GM12878 (cell line): Measurements from ENCODE around the gene RPL31. TPM values are rescaled to one million over a fixed set of nuclear protein-coding genes. Genes with fewer than 3 reads are reported as not detected.

Experiments used
- ATAC-seq: fragments of 200-7000 bp; cut with Tn5 transposase; 3 replicates; pipeline ENCODE4 v1.9.1; 2020; ENCODE audit warnings: mild to moderate bottlenecking, moderate library complexity
- BruUV-seq: library from RNA; stranded (reverse); fragments of 400-500 nt; replicated peaks from 2 replicates; lab custom pipeline; 2021; lab: Mats Ljungman, UMichigan
- CTCF ChIA-PET: fragments of 300-600 bp; sonication (Branson Sonifier 250); formaldehyde crosslinking; extraction: SDS; loops from one replicate; lab custom pipeline; 2021; ENCODE audit warnings: inconsistent platforms; lab: Yijun Ruan, JAX
- POLR2A ChIA-PET: fragments of 350-600 bp; formaldehyde crosslinking; extraction: SDS; loops from one replicate; lab custom pipeline; 2021; ENCODE audit warnings: inconsistent platforms; lab: Charles Lee
- RAD21 ChIA-PET: fragments of 300-600 bp; sonication (Branson Sonifier 250); formaldehyde crosslinking; loops from one replicate; lab custom pipeline; 2023; ENCODE audit warnings: antibody characterized with exemption; ENCODE audit not compliant: unreplicated experiment; lab: Charles Lee
- SMC1A ChIA-PET: fragments of 300-600 bp; sonication (Branson Sonifier 250); formaldehyde crosslinking; loops from one replicate; lab custom pipeline; 2023; ENCODE audit not compliant: unreplicated experiment, uncharacterized antibody; lab: Charles Lee
- DNase-seq: peaks from one replicate; pipeline ENCODE4 v3.0.0-alpha.2; 2011; ENCODE audit warnings: low read depth, low spot score
- FAIRE-seq: peaks from 3 replicates; lab custom pipeline; 2011; peaks lifted over from hg19 to GRCh38; lab: Jason Lieb, UNC
- H2AFZ ChIP-seq: 2 replicates; pipeline ENCODE4 v1.6.0; 2011; ENCODE audit warnings: low read depth, low read length, control low read depth; ENCODE audit not compliant: control insufficient read depth
- H3K27ac ChIP-seq: 2 replicates; pipeline ENCODE4 v1.5.1; 2011; ENCODE audit warnings: control low read depth; ENCODE audit not compliant: control insufficient read depth, insufficient read depth
- H3K27me3 ChIP-seq, 2 experiments: replicated peaks in 1 of 2; 2 replicates each; pipeline versions ENCODE4 v1.6.0 to v1.6.1; 2011; ENCODE audit warnings: low read length in 1 of 2; ENCODE audit not compliant: control insufficient read depth in 2 of 2, insufficient read depth in 2 of 2
- H3K36me3 ChIP-seq, 2 experiments: 2 replicates each; pipeline ENCODE4 v1.5.1; 2011; ENCODE audit warnings: low read length in 1 of 2; ENCODE audit not compliant: control insufficient read depth in 2 of 2, insufficient read depth in 2 of 2
- H3K4me1 ChIP-seq: 2 replicates; pipeline ENCODE4 v1.6.1; 2011; ENCODE audit warnings: mild to moderate bottlenecking, low read length, moderate library complexity, mixed read lengths; ENCODE audit not compliant: control insufficient read depth, insufficient read depth
- H3K4me2 ChIP-seq: 2 replicates; pipeline ENCODE4 v1.6.0; 2011; ENCODE audit warnings: control low read depth; ENCODE audit not compliant: control insufficient read depth, insufficient read depth
- H3K4me3 ChIP-seq: fragments of 200-600 bp; sonication (generic); 2 replicates; pipeline ENCODE4 v1.5.1; 2016
- H3K79me2 ChIP-seq: 2 replicates; pipeline ENCODE4 v1.6.0; 2011; ENCODE audit warnings: low read length; ENCODE audit not compliant: control insufficient read depth, insufficient read depth
- H3K9ac ChIP-seq: 2 replicates; pipeline ENCODE4 v1.8.0; 2011; ENCODE audit warnings: low read length, control low read depth, mixed read lengths; ENCODE audit not compliant: control insufficient read depth, insufficient read depth
- H3K9me3 ChIP-seq: replicated peaks from 3 replicates; pipeline ENCODE4 v1.5.1; 2011; ENCODE audit warnings: mild to moderate bottlenecking, low read length; ENCODE audit not compliant: control insufficient read depth, insufficient read depth
- H4K20me1 ChIP-seq: 2 replicates; pipeline ENCODE4 v1.6.0; 2011; ENCODE audit not compliant: control insufficient read depth, insufficient read depth
- CUX1 ChIP-seq: IDR thresholded peaks from 2 replicates; pipeline ENCODE4 v1.6.1; 2012; ENCODE audit warnings: improper control_type of control experiment, low read depth, low read length; ENCODE audit not compliant: insufficient replicate concordance
- PAX8 ChIP-seq: fragments of 450-650 bp; IDR thresholded peaks from 2 replicates; pipeline ENCODE4 v1.6.1; 2017; ENCODE audit warnings: mild to moderate bottlenecking, moderate library complexity
- SREBF2 ChIP-seq: IDR thresholded peaks from 2 replicates; pipeline ENCODE4 v1.6.1; 2012; ENCODE audit warnings: mild to moderate bottlenecking, low read length
- STAT1 ChIP-seq: fragments of 450-650 bp; conservative IDR thresholded peaks from 2 replicates; pipeline ENCODE4 v1.6.1; 2014; ENCODE audit warnings: antibody characterized with exemption, mild to moderate bottlenecking
- SUZ12 ChIP-seq: fragments of 200-600 bp; sonication (generic); IDR thresholded peaks from one replicate; pipeline ENCODE4 v1.6.1; 2018; ENCODE audit warnings: antibody characterized with exemption, mild to moderate bottlenecking; ENCODE audit not compliant: unreplicated experiment
- TAF1 ChIP-seq: IDR thresholded peaks from 2 replicates; pipeline ENCODE4 v1.6.1; 2011; ENCODE audit warnings: mild to moderate bottlenecking, low read depth, low read length, borderline replicate concordance
- WRNIP1 ChIP-seq: IDR thresholded peaks from 2 replicates; pipeline ENCODE4 v1.6.1; 2011; ENCODE audit warnings: low read depth, low read length, improper control_type of control experiment, borderline replicate concordance
- ZNF217 ChIP-seq: fragments of 450-650 bp; IDR thresholded peaks from 2 replicates; pipeline ENCODE4 v1.6.1; 2017; ENCODE audit warnings: antibody characterized with exemption, mild to moderate bottlenecking
- ZNF24 ChIP-seq: fragments of 450-650 bp; IDR thresholded peaks from 2 replicates; pipeline ENCODE4 v1.6.1; 2017; ENCODE audit warnings: antibody characterized with exemption, mild to moderate bottlenecking
- WGBS: methylation state at CpG from one replicate; pipeline ENCODE4 v1.1.6; 2016; ENCODE audit warnings: low lambda C conversion rate; ENCODE audit not compliant: insufficient replicate concordance, insufficient coverage; ENCODE audit errors: missing lambda C conversion rate; 5-methylcytosine and 5-hydroxymethylcytosine counted together
- in situ Hi-C: fragments of 300-500 bp; cut with MboI; formaldehyde crosslinking; loops from 9 replicates; pipeline ENCODE4 v1.14.3; 2018; ENCODE audit warnings: mixed read lengths
- intact Hi-C: fragments of 100-400 bp; cut with micrococcal nuclease; formaldehyde crosslinking; loops from one replicate; pipeline ENCODE4 v1.14.2; 2022; ENCODE audit not compliant: unreplicated experiment
- polyA plus RNA-seq, 11 experiments: library from polyadenylated mRNA; depleted of rRNA in 4 of 11; unstranded in 6 of 11; stranded (reverse) in 5 of 11; fragments of >200 nt; fragmentation: Nextera tagmentation in 4 of 11; fragmentation: Illumina TruSeq in 1 of 11; extraction: Ambion mirVana in 4 of 11; extraction: Trizol in 1 of 11; gene quantifications; 1 replicate in 1 of 11; 2 replicates in 10 of 11; pipeline versions ENCODE4 v1.2.1 to v1.2.3, GENCODE V29; 2011 to 2016; ENCODE audit warnings: inconsistent platforms in 2 of 11, missing spikeins in 2 of 11, low read depth in 1 of 11
- total RNA-seq, 4 experiments: library from RNA; depleted of rRNA in 3 of 4; stranded (reverse); fragments of >200 nt in 3 of 4; fragmentation: Illumina TruSeq in 1 of 4; extraction: Trizol in 1 of 4; gene quantifications; 2 replicates each; pipeline versions ENCODE4 v1.2.1 to v1.2.3, GENCODE V29; 2013 to 2021
- TF ChIP-seq, protein P1 (sequence below): fragments of 450-650 bp; IDR thresholded peaks from 2 replicates; pipeline ENCODE4 v1.6.1; 2016; ENCODE audit warnings: mild to moderate bottlenecking, moderate library complexity, borderline replicate concordance
- TF ChIP-seq, protein P2 (sequence below): fragments of 450-650 bp; IDR thresholded peaks from 2 replicates; pipeline ENCODE4 v1.6.1; 2017; ENCODE audit warnings: borderline replicate concordance

Gene RPL31
- total and polyA plus RNA-seq, 10 of the 15 experiments (the other 5 are each of a cell fraction or from before 2014, with no cell fraction given), result 1,643 to 8,551 (median 2,208) TPM

GRCh38 chr2:100999995-101000394 lies 2.1 kb upstream of the RPL31 start:
- Histone ChIP-seq H3K79me2 (peaks cover 30% of the 10 kb centered on the region), H3K4me2 (no peak overlapping the region), H3K9me3 (no peaks in the 10 kb centered on the region; the same call in 1 of the 3 replicates)
- 92% methylated on average over 2 of the region's 2 CpGs for WGBS
- POLR2A ChIA-PET, result no interaction called here
- no TSS peak for BruUV-seq
- TF ChIP-seq TAF1 (no peak), SREBF2 (no peak), WRNIP1 (no peak), SUZ12 (no peak), ZNF24 (no peak), CUX1 (no peak), STAT1 (no peak), ZNF217 (no peak), PAX8 (no peak)
- TF ChIP-seq, protein P1, sequence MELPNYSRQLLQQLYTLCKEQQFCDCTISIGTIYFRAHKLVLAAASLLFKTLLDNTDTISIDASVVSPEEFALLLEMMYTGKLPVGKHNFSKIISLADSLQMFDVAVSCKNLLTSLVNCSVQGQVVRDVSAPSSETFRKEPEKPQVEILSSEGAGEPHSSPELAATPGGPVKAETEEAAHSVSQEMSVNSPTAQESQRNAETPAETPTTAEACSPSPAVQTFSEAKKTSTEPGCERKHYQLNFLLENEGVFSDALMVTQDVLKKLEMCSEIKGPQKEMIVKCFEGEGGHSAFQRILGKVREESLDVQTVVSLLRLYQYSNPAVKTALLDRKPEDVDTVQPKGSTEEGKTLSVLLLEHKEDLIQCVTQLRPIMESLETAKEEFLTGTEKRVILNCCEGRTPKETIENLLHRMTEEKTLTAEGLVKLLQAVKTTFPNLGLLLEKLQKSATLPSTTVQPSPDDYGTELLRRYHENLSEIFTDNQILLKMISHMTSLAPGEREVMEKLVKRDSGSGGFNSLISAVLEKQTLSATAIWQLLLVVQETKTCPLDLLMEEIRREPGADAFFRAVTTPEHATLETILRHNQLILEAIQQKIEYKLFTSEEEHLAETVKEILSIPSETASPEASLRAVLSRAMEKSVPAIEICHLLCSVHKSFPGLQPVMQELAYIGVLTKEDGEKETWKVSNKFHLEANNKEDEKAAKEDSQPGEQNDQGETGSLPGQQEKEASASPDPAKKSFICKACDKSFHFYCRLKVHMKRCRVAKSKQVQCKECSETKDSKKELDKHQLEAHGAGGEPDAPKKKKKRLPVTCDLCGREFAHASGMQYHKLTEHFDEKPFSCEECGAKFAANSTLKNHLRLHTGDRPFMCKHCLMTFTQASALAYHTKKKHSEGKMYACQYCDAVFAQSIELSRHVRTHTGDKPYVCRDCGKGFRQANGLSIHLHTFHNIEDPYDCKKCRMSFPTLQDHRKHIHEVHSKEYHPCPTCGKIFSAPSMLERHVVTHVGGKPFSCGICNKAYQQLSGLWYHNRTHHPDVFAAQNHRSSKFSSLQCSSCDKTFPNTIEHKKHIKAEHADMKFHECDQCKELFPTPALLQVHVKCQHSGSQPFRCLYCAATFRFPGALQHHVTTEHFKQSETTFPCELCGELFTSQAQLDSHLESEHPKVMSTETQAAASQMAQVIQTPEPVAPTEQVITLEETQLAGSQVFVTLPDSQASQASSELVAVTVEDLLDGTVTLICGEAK, result no peak
- TF ChIP-seq, protein P2, sequence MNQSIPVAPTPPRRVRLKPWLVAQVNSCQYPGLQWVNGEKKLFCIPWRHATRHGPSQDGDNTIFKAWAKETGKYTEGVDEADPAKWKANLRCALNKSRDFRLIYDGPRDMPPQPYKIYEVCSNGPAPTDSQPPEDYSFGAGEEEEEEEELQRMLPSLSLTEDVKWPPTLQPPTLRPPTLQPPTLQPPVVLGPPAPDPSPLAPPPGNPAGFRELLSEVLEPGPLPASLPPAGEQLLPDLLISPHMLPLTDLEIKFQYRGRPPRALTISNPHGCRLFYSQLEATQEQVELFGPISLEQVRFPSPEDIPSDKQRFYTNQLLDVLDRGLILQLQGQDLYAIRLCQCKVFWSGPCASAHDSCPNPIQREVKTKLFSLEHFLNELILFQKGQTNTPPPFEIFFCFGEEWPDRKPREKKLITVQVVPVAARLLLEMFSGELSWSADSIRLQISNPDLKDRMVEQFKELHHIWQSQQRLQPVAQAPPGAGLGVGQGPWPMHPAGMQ, result no peak
- TF ChIP-seq, all 136 proteins: peak for 0
- ChIA-PET SMC1A (no interaction called here), RAD21 (no interaction called here), CTCF (no interaction called here)
- Histone ChIP-seq H3K4me1 (peaks cover 12% of the 10 kb centered on the region), H2AFZ (no peak overlapping the region), H3K9ac (no peak overlapping the region), H3K27me3 (no peaks in the 10 kb centered on the region; a peak in 1 of 4 replicates), H3K27ac (no peak overlapping the region), H4K20me1 (peaks cover 4% of the 10 kb centered on the region), H3K4me3 (no peak overlapping the region), H3K36me3 (peaks cover 6 to 21% of the 10 kb centered on the region in 2 experiments)
- in situ Hi-C loops (loop anchor here (10.0 kb wide), 1 partner anchor 405 kb away; no protein-coding TSS in a partner anchor), intact Hi-C loops (no loop called here)
- no peak for FAIRE-seq
- ATAC-seq, result no peak
- no peak for DNase-seq
